Dedifferentiated amniotic fluid mesenchymal stem cell (primary cell): Measurements from ENCODE around the gene ZNF93.
"Not testable (repeated sequence)": the region's sequence is repeated elsewhere in the genome, so short reads cannot be mapped to it uniquely, and the experiment has no call there.

Source experiments
- DNase-seq: peaks from one replicate; pipeline ENCODE4 v3.0.0-alpha.2; 2016; ENCODE audit errors: extremely low spot score

The ZNF93 gene

DNA sequence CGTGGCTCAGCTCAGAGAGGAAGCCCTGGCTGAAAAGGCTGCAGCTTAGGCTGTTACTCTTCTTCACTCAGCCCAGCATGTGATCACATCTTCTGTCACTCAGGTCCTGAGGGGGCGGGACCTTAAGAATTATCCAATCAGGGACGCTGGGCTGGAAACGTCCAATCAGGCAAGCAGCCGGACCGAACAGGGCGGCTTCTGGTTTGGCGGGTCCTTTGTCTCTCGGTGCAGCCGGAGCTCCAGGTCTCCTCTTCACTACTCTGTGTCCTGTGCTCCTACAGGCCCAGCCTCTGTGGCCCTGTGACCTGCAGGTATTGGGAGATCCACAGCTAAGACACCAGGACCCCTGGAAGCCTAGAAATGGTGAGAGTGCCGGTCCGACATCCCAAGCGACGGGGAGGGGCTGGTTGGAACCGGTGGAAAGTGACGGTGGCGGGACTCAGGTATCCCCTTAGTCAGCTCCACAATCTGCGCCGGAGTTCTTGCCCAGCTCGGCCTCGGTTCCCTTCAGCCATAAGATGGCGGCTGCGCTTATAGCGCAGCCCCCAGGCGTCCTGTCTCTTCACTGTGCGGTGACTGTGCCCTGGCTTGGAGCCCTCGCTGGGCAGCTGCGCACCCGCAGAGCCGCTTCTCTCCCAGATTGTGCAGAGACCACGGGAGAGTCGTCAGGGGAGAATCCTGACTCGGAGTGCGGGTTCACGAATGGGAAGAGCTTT is at the start of gene ZNF93:
Gene ZNF93, plus strand, starts transcription at position 218 of the 716 bp plus-strand sequence. Its CDS starts 143 bp downstream, at position 361.
- peak; percentile 98 for DNase-seq

DNA sequence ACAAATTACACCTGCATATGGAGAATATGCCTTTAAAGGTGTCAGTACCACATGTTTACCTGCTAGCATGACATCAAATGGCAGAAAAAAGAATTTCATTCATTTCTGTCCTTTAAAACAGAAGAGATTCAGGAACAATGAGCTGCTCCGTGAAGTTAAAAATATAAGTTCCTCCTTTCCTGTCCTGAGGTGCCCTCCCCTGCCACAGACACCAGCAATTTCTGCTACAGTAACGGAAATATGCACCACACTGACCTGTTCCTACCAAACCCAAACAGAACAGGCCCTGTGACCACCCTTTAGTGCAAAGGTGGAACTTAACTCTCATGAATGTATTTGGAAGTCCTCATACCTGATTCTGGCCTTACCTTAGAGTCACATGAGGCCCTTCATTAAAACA is 49.0 kb upstream of the ZNF93 start:
- DNase-seq, result not testable (repeated sequence)

DNA sequence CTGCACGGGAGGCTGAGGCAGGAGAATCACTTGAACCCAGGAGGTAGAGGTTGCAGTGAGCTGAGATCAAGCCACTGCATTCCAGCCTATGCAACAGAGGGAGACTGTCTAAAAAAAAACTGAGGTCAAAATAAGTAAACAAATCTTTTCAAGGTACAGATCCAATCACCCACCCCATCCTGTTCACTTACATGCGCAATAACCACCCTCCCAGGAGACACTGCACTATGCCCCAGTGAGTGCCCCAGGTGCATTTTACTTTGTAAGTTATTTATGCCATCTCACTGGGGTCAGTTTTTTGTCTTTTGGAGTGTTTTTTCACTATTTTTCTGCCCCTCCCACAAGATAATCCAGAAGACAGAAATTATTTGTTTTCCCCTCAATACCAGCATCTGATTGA is 42.0 kb upstream of the ZNF93 start:
- DNase-seq, result no peak

DNA sequence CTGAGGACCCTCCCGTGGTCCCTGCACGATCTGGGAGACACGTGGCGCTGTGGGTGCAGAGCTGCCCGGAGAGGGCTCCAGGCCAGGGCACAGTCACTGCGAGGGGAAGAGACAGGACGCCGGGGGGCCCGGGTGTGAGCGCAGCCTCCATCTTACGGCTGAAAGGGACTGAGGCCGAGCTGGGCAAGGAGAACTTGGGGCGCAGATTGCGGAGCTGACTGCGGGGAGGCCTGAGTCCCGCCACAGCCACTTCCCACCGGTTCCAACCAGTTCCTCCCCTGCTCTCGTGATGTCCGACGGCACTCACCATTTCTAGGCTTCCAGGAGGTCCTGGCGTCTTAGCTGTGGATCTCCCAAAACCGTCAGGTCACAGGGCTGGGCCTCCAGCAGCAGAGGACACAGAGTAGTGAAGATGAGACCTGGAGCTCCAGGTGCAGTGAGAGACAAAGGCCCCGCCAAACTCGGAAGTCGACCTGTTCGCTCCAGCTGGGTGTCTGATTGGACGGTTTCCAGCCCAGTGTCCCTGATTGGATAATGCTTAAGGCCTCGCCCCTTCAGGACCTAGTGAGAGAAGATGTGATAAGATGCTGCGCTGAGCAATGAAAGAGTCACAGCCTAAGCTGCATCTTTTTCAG is 39.9 kb upstream of the ZNF93 start:
- DNase-seq, result no peak

DNA sequence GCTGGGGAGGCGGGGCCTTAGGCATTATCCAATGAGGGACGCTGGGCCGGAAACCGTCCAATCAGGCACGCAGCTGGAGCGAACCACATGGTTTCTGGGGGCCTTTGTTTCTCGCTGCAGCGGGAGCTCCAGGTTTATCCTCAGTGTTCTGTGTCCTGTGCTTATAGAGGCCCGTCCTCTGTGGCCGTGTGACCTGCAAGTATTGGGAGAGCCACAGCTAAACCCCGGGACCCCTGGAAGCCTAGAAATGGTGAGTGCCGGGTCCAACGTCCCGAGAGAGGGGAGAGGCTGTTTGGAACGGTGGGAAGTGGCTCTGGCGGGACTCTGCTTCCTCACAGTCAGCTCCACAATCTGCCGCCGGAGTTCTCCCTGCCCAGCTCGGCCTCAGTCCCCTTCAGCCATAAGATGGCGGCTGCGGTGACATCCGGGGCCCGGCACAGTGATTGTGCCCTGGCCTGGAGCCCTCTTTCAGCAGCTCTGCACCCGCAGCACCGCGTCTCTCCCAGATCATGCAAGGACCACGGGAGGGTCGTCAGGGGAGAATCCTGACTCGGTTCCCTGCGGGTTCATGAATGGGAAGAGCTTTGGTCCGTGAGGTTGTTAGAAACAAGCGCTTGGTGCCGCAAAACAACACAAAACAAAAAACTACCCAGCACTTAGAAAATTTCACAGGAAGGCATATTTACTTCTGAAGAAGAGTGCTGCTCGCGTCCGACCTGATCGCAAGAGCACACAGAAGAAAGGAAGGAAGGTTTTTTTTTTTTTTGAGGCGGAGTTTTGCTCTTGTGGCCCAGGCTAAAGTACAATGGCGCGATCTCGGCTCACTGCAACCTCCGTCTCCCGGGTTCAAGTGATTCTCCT is 34.8 kb upstream of the ZNF93 start, which contains the start of gene ZNF253:
Gene ZNF253, plus strand, starts transcription at position 133 of the 861 bp plus-strand sequence. Its CDS starts 115 bp downstream, at position 248.
- DNase-seq, result peak; percentile 98

DNA sequence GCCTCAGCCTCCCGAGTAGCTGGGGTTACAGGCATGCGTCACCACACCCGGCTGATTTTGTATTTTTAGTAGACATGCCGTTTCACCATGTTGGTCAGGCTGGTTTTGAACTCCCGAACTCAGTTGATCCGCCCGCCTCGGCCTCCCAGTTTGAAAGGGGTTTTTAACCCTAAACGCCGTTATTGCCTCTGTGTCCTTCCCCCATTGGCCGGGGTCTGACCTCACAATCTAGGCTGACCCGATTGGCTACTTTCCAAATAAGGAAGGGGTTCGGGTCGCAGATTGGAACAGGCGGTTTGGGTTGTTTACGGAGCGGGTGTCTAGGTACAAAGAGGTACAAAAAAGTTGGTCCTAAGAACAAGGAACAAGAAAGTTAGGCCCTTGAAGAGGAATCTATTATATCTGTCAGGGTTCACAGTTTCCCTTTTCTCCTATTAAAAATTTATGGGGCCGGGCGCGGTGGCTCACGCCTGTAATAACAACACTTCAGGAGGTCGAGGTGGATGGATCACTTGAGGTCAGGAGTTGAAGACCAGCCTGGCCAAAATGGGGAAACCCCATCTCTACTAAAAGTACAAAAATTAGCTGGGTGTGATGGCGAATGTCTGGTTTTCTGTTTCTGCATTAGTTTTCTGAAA is 34.0 kb upstream of the ZNF93 start:
- DNase-seq, result no peak

DNA sequence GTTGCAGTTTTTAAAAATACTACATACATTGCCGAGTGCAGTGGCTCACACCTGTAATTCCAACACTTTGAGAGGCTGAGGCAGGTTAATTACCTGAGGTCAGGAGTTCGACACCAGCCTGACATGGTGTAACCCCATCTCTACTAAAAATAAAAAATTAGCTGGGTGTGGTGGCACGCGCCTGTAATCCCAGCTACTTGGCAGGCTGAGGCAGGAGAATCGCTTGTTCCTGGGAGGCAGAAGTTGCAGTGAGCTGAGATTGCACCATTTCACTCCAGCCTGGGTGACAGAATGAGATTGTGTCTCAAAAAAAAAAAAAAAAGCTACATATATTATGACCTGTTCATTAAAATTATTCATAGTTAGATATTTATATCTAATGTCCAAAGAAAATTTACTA is 30.7 kb upstream of the ZNF93 start:
- DNase-seq, result not testable (repeated sequence)

DNA sequence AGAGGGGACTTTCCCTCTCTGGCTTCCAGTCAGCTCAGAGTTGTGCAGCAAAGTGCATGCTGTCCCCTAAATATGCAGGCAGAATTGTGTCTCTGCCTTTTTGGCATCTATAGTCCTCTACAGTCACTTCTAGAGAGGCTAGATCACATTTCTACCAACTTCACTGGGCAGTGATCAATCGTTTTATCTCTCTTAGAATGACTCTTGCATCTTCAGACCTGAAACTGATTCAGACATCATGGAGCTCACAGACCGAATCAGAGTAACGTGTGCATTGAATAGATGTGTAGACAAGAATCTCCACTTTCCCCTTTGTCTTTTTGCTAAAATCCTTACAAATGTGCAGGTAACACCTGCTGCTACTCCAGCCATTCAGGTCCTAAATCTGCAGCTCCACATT is 28.8 kb upstream of the ZNF93 start:
- no peak for DNase-seq

DNA sequence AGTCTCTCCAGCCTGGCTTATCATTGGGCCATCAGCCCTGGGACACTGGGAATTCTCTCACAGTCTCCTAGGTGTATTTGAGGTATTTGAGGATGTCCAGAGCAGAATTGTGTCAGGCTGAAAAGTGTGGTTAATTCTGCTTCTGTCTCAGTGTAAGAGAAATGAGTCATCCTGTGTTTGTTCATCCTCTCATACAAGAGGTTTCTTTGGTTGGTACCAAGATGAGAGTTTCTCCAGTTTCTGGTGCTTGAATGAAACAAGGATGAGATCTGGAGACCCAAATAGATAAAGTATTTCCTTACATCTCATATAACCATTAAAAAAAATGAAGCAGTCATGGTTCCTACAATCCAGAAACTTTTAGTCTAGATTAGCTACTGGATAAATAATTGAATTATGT is 27.4 kb upstream of the ZNF93 start:
- DNase-seq, result no peak

DNA sequence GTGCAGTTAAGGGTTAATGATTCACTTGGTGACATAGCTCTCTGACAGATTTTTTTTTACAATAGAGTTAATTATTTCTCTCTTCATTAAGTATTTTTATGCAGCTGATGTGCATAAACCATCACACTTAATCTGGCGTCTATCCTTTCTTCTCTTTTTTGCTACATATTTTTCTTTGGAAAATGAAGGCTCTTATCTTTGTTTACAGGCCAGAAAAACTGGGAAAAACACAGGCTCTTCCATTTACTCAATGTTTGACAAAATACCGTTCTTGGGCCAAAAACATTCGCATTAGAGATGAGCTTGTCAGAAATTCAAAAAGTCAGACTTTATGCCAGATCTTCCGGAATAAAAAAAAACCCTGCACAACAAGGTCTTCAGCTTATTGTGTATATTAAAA is 23.0 kb upstream of the ZNF93 start:
- no peak for DNase-seq

DNA sequence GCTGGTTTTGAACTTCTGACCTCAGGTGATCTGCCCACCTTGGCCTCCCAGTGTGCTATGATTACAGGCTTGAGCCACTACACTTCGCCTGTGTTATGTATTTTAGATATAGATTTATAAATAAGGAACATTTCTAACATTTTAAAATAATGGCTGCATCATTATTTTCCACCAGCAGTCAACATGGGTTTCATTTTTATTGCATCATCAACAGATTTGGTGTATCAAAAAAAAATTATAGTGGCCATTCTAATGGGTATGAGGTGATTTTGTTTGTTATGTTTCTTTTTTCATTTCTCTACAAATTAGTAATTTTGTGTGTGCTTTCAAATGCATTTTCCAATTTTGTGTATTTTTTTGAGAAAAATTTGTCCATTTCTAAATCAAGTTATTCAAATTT is 16.2 kb upstream of the ZNF93 start:
- DNase-seq, result no peak

DNA sequence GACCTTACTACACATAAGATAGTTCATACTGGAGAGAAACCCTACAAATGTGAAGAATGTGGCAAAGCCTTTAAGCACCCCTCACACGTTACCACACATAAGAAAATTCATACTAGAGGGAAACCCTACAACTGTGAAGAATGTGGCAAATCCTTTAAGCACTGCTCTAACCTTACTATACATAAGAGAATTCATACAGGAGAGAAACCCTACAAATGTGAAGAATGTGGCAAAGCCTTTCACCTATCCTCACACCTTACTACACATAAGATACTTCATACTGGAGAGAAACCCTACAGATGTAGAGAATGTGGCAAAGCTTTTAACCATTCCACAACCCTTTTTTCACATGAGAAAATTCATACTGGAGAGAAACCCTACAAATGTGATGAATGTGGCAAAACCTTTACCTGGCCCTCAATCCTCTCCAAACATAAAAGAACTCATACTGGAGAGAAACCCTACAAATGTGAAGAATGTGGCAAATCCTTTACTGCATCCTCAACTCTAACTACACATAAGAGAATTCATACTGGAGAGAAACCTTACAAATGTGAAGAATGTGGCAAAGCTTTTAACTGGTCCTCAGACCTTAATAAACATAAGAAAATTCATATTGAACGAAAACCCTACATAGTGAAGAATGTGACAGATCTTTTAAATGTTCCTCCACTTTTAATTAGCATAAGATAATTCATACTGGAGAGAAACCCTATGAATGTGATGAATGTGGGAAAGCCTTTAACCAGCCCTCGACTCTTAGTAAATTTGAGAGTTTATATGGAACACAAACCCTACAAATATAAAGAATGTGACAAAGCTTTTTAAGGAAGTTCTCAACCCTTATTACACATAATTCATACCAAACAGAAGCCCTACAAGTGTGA is 8.4 kb upstream of the ZNF93 start:
- DNase-seq, result not testable (repeated sequence)

DNA sequence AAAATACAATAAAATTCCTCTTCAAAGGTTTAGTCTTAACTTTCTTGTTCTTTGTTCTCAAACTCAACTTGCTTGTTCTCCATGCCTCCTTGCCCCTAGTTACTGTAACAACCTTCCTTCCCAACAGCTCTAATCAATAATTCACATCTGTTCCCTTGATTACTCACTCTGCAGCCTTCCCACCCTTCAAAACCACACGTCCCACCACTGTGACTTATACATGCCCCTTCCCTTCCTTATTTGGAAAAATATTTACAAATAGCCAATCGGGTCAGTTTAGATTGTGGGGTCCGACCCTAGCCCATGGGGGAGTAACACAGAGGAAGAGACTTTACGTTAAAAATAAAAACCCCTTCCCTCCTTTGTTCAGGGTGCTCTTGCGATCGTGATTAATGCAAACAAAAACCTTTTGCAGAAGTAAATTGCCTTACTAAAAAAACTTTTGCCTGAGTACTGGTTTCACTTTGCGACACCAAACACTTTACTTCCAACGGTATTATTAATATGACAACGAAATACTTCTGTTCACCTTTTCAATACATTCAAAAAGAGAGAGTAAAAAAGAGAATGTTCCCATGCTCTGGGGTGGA is 512 bp upstream of the ZNF93 start:
- DNase-seq, result peak; percentile 39

DNA sequence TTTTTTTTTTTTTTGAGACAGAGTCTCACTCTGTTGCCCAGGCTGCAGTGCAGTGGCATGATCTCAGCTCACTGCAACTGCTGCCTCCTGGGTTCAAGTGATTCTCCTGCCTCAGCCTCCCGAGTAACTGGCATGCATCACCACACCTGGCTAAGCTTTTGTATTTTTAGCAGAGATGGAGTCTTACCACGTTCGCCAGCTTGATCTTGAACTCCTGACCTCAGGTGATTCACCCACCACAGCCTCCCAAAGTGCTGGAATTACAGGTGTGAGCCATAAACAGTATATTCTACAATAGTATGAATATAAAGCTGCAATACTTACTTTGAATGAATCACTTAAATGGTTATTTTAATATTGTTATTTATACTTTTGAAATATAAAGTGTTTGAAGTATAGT is 6.8 kb downstream of the ZNF93 start:
- not testable (repeated sequence) for DNase-seq

DNA sequence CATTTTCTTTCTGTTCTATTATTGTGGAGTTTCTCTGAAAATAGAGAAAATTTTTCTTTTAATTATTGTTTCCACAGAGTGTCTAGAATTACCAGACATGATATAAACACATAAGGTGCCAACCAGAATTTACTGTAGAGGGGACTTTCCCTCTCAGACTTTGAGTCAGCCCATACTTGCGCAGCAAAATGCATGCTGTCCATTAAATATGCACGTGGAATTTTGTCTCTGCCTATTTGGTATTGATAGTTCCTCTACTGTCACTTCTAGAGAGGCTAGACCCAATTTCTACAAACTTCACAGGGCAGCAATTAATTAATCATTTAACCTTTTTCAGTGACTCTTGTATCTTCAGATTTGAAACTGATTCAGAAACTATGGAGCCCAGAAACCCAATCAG is 8.9 kb downstream of the ZNF93 start:
- no peak for DNase-seq

DNA sequence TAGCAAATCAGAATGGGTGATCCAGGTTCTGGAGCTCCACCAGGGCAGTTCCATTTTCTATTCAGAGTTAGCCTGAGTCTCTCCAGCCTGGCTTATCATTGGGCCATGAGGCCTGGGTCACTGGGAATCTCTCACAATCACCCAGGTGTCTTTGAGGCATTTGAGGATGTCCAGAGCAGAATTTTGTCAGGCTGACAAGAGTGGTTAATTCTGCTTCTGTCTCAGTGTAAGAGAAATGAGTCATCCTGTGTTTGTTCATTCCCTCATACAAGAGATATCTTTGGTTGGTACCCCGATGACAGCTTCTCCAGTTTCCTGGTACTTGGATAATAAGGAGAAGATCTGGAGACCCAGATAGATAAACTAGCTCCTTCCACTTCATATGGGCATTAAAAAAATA is 10.4 kb downstream of the ZNF93 start:
- no peak for DNase-seq

DNA sequence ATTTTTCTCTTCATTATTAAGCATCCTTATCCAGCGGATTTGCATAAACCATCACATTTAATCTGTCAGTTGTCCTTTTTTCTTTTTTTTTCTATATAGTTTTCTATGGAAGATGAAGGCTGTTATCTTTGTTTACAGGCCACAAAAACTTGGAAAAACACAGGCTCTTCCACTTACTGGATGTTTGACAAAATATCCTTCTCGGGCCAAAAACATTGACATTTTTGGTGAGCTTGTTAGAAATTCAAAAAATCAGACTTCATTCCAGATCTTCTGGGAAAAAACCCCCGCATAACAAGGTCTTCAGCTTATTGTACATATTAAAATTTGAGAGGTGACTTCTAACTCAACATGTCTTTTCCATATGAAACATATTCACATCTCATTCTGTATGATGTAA is 13.8 kb downstream of the ZNF93 start:
- no peak for DNase-seq

DNA sequence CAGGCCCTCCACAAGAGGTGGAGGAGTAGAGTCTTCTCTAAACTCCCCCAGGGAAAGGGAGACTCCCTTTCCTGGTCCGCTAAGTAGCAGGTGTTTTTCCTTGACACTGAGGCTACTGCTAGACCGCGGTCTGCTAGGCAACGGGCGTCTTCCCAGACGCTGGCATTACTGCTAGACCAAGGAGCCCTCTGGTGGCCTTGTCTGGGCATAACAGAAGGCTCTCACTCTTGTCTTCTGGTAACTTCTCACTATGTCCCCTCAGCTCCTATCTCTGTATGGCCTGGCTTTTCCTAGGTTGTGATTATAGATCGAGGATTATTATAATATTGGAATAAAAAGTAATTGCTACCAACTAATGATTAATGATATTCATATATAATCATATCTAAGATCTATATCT is 29.7 kb downstream of the ZNF93 start:
- DNase-seq, result not testable (repeated sequence)

DNA sequence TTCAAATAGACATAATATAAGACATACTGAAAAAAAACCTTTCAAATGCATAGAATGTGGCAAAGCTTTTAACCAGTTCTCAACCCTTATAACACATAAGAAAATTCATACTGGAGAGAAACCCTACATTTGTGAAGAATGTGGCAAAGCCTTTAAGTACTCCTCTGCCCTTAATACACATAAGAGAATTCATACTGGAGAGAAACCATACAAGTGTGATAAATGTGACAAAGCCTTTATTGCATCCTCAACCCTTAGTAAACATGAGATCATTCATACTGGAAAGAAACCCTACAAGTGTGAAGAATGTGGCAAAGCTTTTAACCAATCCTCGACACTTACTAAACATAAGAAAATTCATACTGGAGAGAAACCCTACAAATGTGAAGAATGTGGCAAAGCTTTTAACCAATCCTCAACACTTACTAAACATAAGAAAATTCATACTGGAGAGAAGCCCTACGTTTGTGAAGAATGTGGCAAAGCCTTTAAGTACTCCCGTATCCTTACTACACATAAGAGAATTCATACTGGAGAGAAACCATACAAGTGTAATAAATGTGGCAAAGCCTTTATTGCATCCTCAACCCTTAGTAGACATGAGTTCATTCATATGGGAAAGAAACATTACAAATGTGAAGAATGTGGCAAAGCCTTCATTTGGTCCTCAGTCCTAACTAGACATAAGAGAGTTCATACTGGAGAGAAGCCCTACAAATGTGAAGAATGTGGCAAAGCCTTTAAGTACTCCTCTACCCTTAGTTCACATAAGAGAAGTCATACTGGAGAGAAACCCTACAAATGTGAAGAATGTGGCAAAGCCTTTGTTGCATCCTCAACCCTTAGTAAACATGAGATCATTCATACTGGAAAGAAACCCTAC is 32.9 kb downstream of the ZNF93 start:
- not testable (repeated sequence) for DNase-seq

DNA sequence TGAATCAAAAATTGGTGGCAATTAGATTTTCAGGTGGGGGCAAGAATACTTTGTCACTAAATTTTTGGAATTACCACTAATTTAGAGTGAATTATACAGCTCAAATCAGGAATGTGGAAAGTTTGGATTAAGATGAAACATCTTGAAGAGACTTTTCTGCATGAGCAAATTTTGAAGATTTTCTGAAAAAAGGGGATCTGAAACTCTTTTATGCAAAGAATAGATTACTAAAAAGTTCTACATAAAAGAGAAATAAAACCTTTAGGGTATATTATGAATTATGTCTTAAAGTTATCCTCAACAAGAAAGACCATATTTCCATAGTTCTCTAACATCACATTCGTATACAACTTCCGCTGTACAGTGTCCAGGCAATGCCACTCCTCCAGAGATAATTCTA is 36.7 kb downstream of the ZNF93 start:
- no peak for DNase-seq
